ENCODE results near the gene TSKS. TPM values are rescaled to one million over a fixed set of nuclear protein-coding genes. Genes with fewer than 3 reads are reported as not detected.

The TSKS gene
- total RNA-seq, 1 experiment from 2014 or later = 0.28 TPM

DNA sequence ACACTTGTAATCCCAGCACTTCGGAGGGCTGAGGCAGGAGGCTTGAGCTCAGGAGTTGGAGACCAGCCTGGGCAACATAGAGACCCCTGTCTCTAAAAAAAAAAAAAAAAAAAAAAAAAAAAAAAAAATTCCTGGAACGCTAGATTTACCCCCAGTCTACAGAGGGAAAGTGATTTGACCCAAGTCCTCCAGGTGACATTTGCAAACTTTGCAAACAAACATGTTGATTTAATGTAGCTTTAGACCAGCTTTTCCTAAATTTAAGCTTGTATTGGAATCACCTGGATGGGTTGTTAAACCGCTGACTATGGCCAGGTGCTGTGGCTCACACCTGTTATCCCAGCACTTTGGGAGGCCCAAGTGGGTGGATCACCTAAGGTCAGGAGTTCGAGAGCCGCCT lies 63.7 kb downstream of the TSKS start:
- Histone ChIP-seq H3K4me1 (ENCODE audit: insufficient read depth, low read length) (no peaks in the 10 kb centered on the region), H3K9ac (ENCODE audit: extremely low read depth, insufficient read length, low read length) (no peak overlapping the region), H3K79me1 (ENCODE audit: insufficient read depth, low read depth, low read length, poor library complexity, severe bottlenecking) (no peaks in the 10 kb centered on the region), H3K4ac (ENCODE audit: low read depth, low read length) (no peak overlapping the region), H4K5ac (ENCODE audit: insufficient read length, low read depth, low read length) (no peak overlapping the region), H4K8ac (replicated peaks; ENCODE audit: insufficient read length, low read depth, low read length) (no peak overlapping the region), H3K27me3 (ENCODE audit: insufficient read depth, low read length) (no peaks in the 10 kb centered on the region), H3K14ac (ENCODE audit: insufficient read depth, low read length) (no peak overlapping the region), H2BK120ac (ENCODE audit: low read depth, low read length, poor library complexity, severe bottlenecking) (no peak overlapping the region), H3K56ac (ENCODE audit: insufficient read length, low read depth, low read length) (no peak overlapping the region), H2AK5ac (ENCODE audit: insufficient read length, low read length) (no peak overlapping the region), H3T11ph (ENCODE audit: low read length) (no peak overlapping the region), H3K27ac (ENCODE audit: insufficient read length, low read depth, low read length) (no peak overlapping the region), H3K9me3 (ENCODE audit: control insufficient read depth, low read depth, low read length) (no peaks in the 10 kb centered on the region), H4K91ac (ENCODE audit: insufficient read length, low read depth, low read length) (no peak overlapping the region), H2BK15ac (ENCODE audit: low read depth, low read length) (no peak overlapping the region), H3K18ac (ENCODE audit: insufficient read length, low read depth, low read length) (no peak overlapping the region), H3K79me2 (ENCODE audit: insufficient read depth, low read length) (no peaks in the 10 kb centered on the region), H3K23me2 (ENCODE audit: insufficient read length, low read depth, low read length, poor library complexity, severe bottlenecking) (no peaks in the 10 kb centered on the region), H2AFZ (ENCODE audit: low read length) (no peak overlapping the region), H3K4me2 (ENCODE audit: insufficient read depth, insufficient read length, low read length) (no peak overlapping the region), H2BK20ac (ENCODE audit: low read depth, low read length, poor library complexity, severe bottlenecking) (no peak overlapping the region), H3K23ac (ENCODE audit: insufficient read length, low read depth, low read length) (no peak overlapping the region), H4K20me1 (ENCODE audit: control insufficient read depth, insufficient read depth, insufficient read length) (no peaks in the 10 kb centered on the region), H2BK5ac (ENCODE audit: insufficient read length, low read length) (no peak overlapping the region), H2BK12ac (ENCODE audit: insufficient read length, low read depth, low read length) (no peak overlapping the region)
- Mint-ChIP-seq H3K27ac (no peak overlapping the region; a peak in 1 of 7 replicates), H3K27me3 (ENCODE audit: low read depth) (no peaks in the 10 kb centered on the region; the same call in 1 of the 2 replicates), H3K9me3 (no peaks in the 10 kb centered on the region), H3K4me3 (peak overlapping the region in 1 of 2 experiments; percentile 66; a peak in 1 of 5 replicates), H3K4me1 (no peaks in the 10 kb centered on the region), H3K36me3 (ENCODE audit: insufficient read depth in 1 of 3, low read depth in 3 of 3) (peaks cover 16 to 36% (median 30%) of the 10 kb centered on the region in 3 experiments)
- TF ChIP-seq, protein P1, sequence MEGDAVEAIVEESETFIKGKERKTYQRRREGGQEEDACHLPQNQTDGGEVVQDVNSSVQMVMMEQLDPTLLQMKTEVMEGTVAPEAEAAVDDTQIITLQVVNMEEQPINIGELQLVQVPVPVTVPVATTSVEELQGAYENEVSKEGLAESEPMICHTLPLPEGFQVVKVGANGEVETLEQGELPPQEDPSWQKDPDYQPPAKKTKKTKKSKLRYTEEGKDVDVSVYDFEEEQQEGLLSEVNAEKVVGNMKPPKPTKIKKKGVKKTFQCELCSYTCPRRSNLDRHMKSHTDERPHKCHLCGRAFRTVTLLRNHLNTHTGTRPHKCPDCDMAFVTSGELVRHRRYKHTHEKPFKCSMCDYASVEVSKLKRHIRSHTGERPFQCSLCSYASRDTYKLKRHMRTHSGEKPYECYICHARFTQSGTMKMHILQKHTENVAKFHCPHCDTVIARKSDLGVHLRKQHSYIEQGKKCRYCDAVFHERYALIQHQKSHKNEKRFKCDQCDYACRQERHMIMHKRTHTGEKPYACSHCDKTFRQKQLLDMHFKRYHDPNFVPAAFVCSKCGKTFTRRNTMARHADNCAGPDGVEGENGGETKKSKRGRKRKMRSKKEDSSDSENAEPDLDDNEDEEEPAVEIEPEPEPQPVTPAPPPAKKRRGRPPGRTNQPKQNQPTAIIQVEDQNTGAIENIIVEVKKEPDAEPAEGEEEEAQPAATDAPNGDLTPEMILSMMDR (conservative IDR thresholded peaks at IDR 0.05) = no peak
- DNase-seq = no peak
- WGBS (ENCODE audit: extremely low coverage, insufficient read length, low lambda C conversion rate) = no CpG with 5 or more reads among the region's 5 CpGs

Data from H9 (cell line).